Choroid plexus epithelial cell (primary cell): ENCODE results near the gene PTPRZ1.

Experiments
- DNase-seq: peaks from one replicate; pipeline ENCODE4 v3.0.0-alpha.2; 2010; ENCODE audit warnings: low read depth
- H3K4me3 ChIP-seq: 2 replicates; pipeline ENCODE4 v1.5.1; 2011; ENCODE audit warnings: low read depth, mild to moderate bottlenecking, control low read depth, low read length, moderate library complexity
- TF ChIP-seq, protein P1 (sequence below): conservative IDR thresholded peaks from 2 replicates; pipeline ENCODE4 v1.5.1; 2011; ENCODE audit warnings: low read depth, mild to moderate bottlenecking, control low read depth, inconsistent platforms, low read length, moderate library complexity

PTPRZ1 gene

GRCh38 chr7:121913947-121914675, 41.1 kb downstream of the PTPRZ1 start:
- no peak for DNase-seq
- no peak overlapping the region for H3K4me3 ChIP-seq
- TF ChIP-seq, protein P1, sequence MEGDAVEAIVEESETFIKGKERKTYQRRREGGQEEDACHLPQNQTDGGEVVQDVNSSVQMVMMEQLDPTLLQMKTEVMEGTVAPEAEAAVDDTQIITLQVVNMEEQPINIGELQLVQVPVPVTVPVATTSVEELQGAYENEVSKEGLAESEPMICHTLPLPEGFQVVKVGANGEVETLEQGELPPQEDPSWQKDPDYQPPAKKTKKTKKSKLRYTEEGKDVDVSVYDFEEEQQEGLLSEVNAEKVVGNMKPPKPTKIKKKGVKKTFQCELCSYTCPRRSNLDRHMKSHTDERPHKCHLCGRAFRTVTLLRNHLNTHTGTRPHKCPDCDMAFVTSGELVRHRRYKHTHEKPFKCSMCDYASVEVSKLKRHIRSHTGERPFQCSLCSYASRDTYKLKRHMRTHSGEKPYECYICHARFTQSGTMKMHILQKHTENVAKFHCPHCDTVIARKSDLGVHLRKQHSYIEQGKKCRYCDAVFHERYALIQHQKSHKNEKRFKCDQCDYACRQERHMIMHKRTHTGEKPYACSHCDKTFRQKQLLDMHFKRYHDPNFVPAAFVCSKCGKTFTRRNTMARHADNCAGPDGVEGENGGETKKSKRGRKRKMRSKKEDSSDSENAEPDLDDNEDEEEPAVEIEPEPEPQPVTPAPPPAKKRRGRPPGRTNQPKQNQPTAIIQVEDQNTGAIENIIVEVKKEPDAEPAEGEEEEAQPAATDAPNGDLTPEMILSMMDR: no peak

- DNase-seq: no peak
- H3K4me3 ChIP-seq: no peak overlapping the region
- TF ChIP-seq, protein P1: no peak
Measured at GRCh38 chr7:121914676-121915279, 41.8 kb downstream of the PTPRZ1 start.

GRCh38 chr7:121916211-121916610, 43.2 kb downstream of the PTPRZ1 start:
- TF ChIP-seq, protein P1: no peak
- no peak overlapping the region for H3K4me3 ChIP-seq
- DNase-seq: no peak

- TF ChIP-seq, protein P1: no peak
- no peak for DNase-seq
- H3K4me3 ChIP-seq: no peak overlapping the region
Measured at GRCh38 chr7:121919986-121920385, 47.0 kb downstream of the PTPRZ1 start.

GRCh38 chr7:121924269-121925186, 51.6 kb downstream of the PTPRZ1 start:
- TF ChIP-seq, protein P1: no peak
- no peak overlapping the region for H3K4me3 ChIP-seq
- no peak for DNase-seq

GRCh38 chr7:121931149-121931902, 58.4 kb downstream of the PTPRZ1 start:
- TF ChIP-seq, protein P1: no peak
- H3K4me3 ChIP-seq: no peak overlapping the region
- DNase-seq: no peak
